ENCODE data around the gene GIT2.

DNA sequence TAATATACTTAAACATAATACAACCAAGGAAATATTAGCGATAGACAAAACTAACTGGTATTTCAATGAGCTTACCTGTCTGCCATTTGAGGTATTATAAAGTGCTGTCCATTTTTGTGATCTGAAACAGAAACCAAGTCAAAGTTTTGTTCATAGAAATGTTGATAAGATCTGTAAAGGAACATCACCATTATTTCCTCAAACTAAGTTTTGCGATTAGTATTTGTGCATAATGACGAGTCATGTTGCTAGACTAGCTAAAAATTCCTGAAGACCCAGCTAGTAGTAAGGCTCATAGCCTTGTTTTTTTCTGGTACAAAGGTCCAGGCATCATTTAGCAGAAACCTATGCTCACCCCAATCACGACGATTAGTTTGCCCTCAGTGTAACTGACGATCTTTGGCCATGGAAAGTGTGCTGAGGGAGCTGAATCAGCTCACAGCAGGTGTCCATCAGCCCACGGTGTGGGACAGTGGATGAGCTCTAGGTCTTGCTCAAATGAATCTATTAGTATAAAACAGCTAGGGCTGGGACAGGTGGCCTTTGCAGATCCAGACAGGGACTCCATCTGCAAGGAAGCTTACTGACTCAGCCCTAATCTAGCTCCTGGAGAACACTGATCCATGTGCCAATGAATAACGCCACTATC, 28.7 kb downstream of the GIT2 start:
- TF ChIP-seq EZH2phosphoT487 (IDR thresholded peaks at IDR 0.05; ENCODE audit: insufficient read depth, low read depth) (no peak), EZH2 (IDR thresholded peaks at IDR 0.05; ENCODE audit: insufficient read depth, poor library complexity, severe bottlenecking) (no peak)
